H1 (cell line): ENCODE data around the gene APLN. TPM values are rescaled to one million over a fixed set of nuclear protein-coding genes. Genes with fewer than 3 reads are reported as not detected.

Source experiments
- CTCF ChIA-PET: fragments of 300-600 bp; sonication (Branson Sonifier 250); formaldehyde crosslinking; loops from one replicate; lab custom pipeline; 2021; ENCODE audit not compliant: partially characterized antibody; lab: Charles Lee
- POLR2A ChIA-PET: fragments of 300-600 bp; sonication (Branson Sonifier 250); formaldehyde crosslinking; loops from one replicate; lab custom pipeline; 2021; ENCODE audit warnings: inconsistent platforms; ENCODE audit not compliant: partially characterized antibody; lab: Charles Lee
- DNase-seq, 2 experiments: peaks; one replicate each; pipeline versions ENCODE4 v3.0.0 to v3.0.0-alpha.2; 2010 to 2022; ENCODE audit warnings: low spot score in 2 of 2, low read depth in 1 of 2, mixed read lengths in 1 of 2
- FAIRE-seq: peaks from 2 replicates; lab custom pipeline; 2011; peaks lifted over from hg19 to GRCh38; lab: Jason Lieb, UNC
- H2AFZ ChIP-seq: 2 replicates; pipeline ENCODE4 v1.8.1; 2012; ENCODE audit warnings: low read length, inconsistent platforms
- H2AK5ac ChIP-seq: 2 replicates; pipeline ENCODE4 v1.6.1; 2013; ENCODE audit warnings: low read depth, low read length
- H2BK120ac ChIP-seq: replicated peaks from 2 replicates; pipeline ENCODE3; 2013; ENCODE audit warnings: low read depth, low read length, inconsistent platforms
- H2BK12ac ChIP-seq: 2 replicates; pipeline ENCODE4 v1.6.1; 2013; ENCODE audit warnings: low read depth, low read length
- H2BK15ac ChIP-seq: 2 replicates; pipeline ENCODE4 v1.6.1; 2013; ENCODE audit warnings: low read length
- H2BK20ac ChIP-seq: 2 replicates; pipeline ENCODE4 v1.6.1; 2013; ENCODE audit warnings: low read length
- H2BK5ac ChIP-seq: 2 replicates; pipeline ENCODE4 v1.6.1; 2013; ENCODE audit warnings: low read depth, low read length
- H3K14ac ChIP-seq: 2 replicates; pipeline ENCODE4 v1.6.1; 2013; ENCODE audit warnings: inconsistent platforms; ENCODE audit not compliant: insufficient read length
- H3K18ac ChIP-seq: 2 replicates; pipeline ENCODE4 v1.6.1; 2013; ENCODE audit warnings: low read length; ENCODE audit errors: extremely low read depth
- H3K23ac ChIP-seq: 2 replicates; pipeline ENCODE4 v1.6.1; 2013; ENCODE audit warnings: inconsistent platforms; ENCODE audit not compliant: insufficient read length
- H3K23me2 ChIP-seq: 2 replicates; pipeline ENCODE4 v1.6.1; 2013; ENCODE audit warnings: low read depth, low read length
- H3K27ac ChIP-seq: 2 replicates; pipeline ENCODE4 v1.6.1; 2011; ENCODE audit warnings: low read depth, low read length, inconsistent platforms
- H3K27me3 ChIP-seq, 4 experiments: replicated peaks in 1 of 4; 1 replicate in 1 of 4; 2 replicates in 3 of 4; pipeline versions ENCODE4 v1.6.1 to v1.8.1; 2011 to 2013; ENCODE audit warnings: low read length in 3 of 4, mild to moderate bottlenecking in 3 of 4, inconsistent platforms in 2 of 4, mixed read lengths in 2 of 4, moderate library complexity in 1 of 4; ENCODE audit not compliant: control insufficient read depth in 3 of 4, insufficient read depth in 3 of 4; ENCODE audit errors: extremely low read depth in 1 of 4
- H3K36me3 ChIP-seq, 4 experiments: 2 replicates each; pipeline versions ENCODE4 v1.6.1 to v1.8.1; 2011 to 2013; ENCODE audit warnings: mild to moderate bottlenecking in 4 of 4, low read length in 3 of 4, moderate library complexity in 2 of 4, control low read depth in 1 of 4, inconsistent platforms in 1 of 4; ENCODE audit not compliant: insufficient read depth in 4 of 4, control insufficient read depth in 2 of 4
- H3K4ac ChIP-seq: replicated peaks from 2 replicates; pipeline ENCODE3; 2013; ENCODE audit warnings: low read length, low read depth, mixed read lengths, inconsistent platforms; ENCODE audit not compliant: insufficient read length
- H3K4me1 ChIP-seq, 4 experiments: replicated peaks in 1 of 4; 1 replicate in 1 of 4; 2 replicates in 3 of 4; pipeline versions ENCODE4 v1.6.1 to v1.8.1; 2011 to 2013; ENCODE audit warnings: low read length in 3 of 4, inconsistent platforms in 2 of 4, mixed read lengths in 1 of 4; ENCODE audit not compliant: insufficient read depth in 4 of 4, control insufficient read depth in 3 of 4
- H3K4me2 ChIP-seq, 2 experiments: 2 replicates each; pipeline versions ENCODE4 v1.6.1 to v1.8.1; 2011 to 2013; ENCODE audit warnings: low read depth in 2 of 2, low read length in 2 of 2, control low read depth in 1 of 2, inconsistent platforms in 1 of 2, mild to moderate bottlenecking in 1 of 2; ENCODE audit not compliant: insufficient read depth in 1 of 2
- H3K4me3 ChIP-seq, 4 experiments: fragments of 200-600, 300-600 bp in 1 of 4; sonication (generic), shearing (Covaris generic), sonication (Bioruptor Twin) in 1 of 4; 2 replicates each; pipeline versions ENCODE4 v1.5.1 to v1.8.1; 2011 to 2016; ENCODE audit warnings: low read length in 4 of 4, low read depth in 3 of 4, control low read depth in 2 of 4, inconsistent platforms in 2 of 4, mild to moderate bottlenecking in 2 of 4, mixed read lengths in 1 of 4, moderate library complexity in 1 of 4; ENCODE audit not compliant: insufficient read depth in 2 of 4; ENCODE audit errors: extremely low read depth in 1 of 4
- H3K56ac ChIP-seq: replicated peaks from 2 replicates; pipeline ENCODE3; 2013; ENCODE audit warnings: low read depth, mild to moderate bottlenecking, mixed read lengths, low read length, inconsistent platforms; ENCODE audit not compliant: insufficient read length
- H3K79me1 ChIP-seq: 2 replicates; pipeline ENCODE4 v1.6.1; 2013; ENCODE audit warnings: low read depth, low read length, control low read depth
- H3K79me2 ChIP-seq, 2 experiments: 2 replicates each; pipeline versions ENCODE4 v1.6.1 to v1.8.1; 2012 to 2013; ENCODE audit warnings: low read length in 2 of 2, mild to moderate bottlenecking in 2 of 2, inconsistent platforms in 1 of 2; ENCODE audit not compliant: insufficient read depth in 2 of 2, control insufficient read depth in 1 of 2
- H3K9ac ChIP-seq, 4 experiments: replicated peaks in 1 of 4; 1 replicate in 1 of 4; 2 replicates in 3 of 4; pipeline versions ENCODE4 v1.6.1 to v1.8.1; 2011 to 2013; ENCODE audit warnings: low read depth in 3 of 4, low read length in 3 of 4, control low read depth in 2 of 4, mild to moderate bottlenecking in 2 of 4, moderate library complexity in 2 of 4, inconsistent platforms in 1 of 4; ENCODE audit errors: extremely low read depth in 1 of 4
- H3K9me3 ChIP-seq, 2 experiments: 2 replicates each; pipeline versions ENCODE4 v1.6.1 to v1.8.1; 2012 to 2013; ENCODE audit warnings: mild to moderate bottlenecking in 2 of 2, moderate library complexity in 2 of 2, control low read depth in 1 of 2, inconsistent platforms in 1 of 2, low read depth in 1 of 2, low read length in 1 of 2, mixed read lengths in 1 of 2; ENCODE audit not compliant: insufficient read depth in 2 of 2
- H4K20me1 ChIP-seq, 2 experiments: replicated peaks in 1 of 2; 2 replicates each; pipeline versions ENCODE3 to v1.8.1; 2011 to 2013; ENCODE audit warnings: inconsistent platforms in 2 of 2, low read length in 2 of 2, mild to moderate bottlenecking in 1 of 2; ENCODE audit not compliant: insufficient read depth in 2 of 2, control insufficient read depth in 1 of 2
- H4K5ac ChIP-seq: 2 replicates; pipeline ENCODE4 v1.6.1; 2013; ENCODE audit warnings: low read length, low read depth, mixed read lengths, inconsistent platforms; ENCODE audit not compliant: insufficient read length
- H4K8ac ChIP-seq: 2 replicates; pipeline ENCODE4 v1.8.0; 2013; ENCODE audit warnings: mild to moderate bottlenecking, moderate library complexity, low read length, inconsistent platforms; ENCODE audit not compliant: insufficient read depth; ENCODE audit errors: extremely low read depth
- H4K91ac ChIP-seq: replicated peaks from 2 replicates; pipeline ENCODE3; 2013; ENCODE audit warnings: low read length, mixed read lengths, inconsistent platforms; ENCODE audit not compliant: insufficient read length
- JUN ChIP-seq: IDR thresholded peaks from 2 replicates; pipeline ENCODE4 v1.6.1; 2011; ENCODE audit warnings: low read depth, mild to moderate bottlenecking, improper control_type of control experiment, low read length
- KDM1A ChIP-seq: fragments of 200-600, 300-600 bp; sonication (generic); IDR thresholded peaks from 2 replicates; pipeline ENCODE4 v1.7.1; 2016; ENCODE audit warnings: mild to moderate bottlenecking, low read length, borderline replicate concordance
- POLR2A ChIP-seq, 2 experiments: IDR thresholded peaks; 1 replicate in 1 of 2; 2 replicates in 1 of 2; pipeline ENCODE4 v1.6.1; 2011; ENCODE audit warnings: low read depth in 2 of 2, low read length in 2 of 2, mild to moderate bottlenecking in 2 of 2; ENCODE audit errors: control extremely low read depth in 1 of 2
- RFX5 ChIP-seq: IDR thresholded peaks from 2 replicates; pipeline ENCODE4 v1.6.1; 2011; ENCODE audit warnings: low read depth, low read length, improper control_type of control experiment, borderline replicate concordance
- RNF2 ChIP-seq: fragments of 200-900, 300-1000 bp; sonication (generic); IDR thresholded peaks from 2 replicates; pipeline ENCODE4 v1.7.1; 2016; ENCODE audit warnings: borderline replicate concordance, low read depth, mild to moderate bottlenecking, antibody characterized with exemption, low read length; ENCODE audit not compliant: poor library complexity, severe bottlenecking; ENCODE audit errors: missing control alignments
- SP1 ChIP-seq: IDR thresholded peaks from 2 replicates; pipeline ENCODE4 v1.6.1; 2011; ENCODE audit warnings: low read depth, low read length
- TBP ChIP-seq: IDR thresholded peaks from 2 replicates; pipeline ENCODE4 v1.6.1; 2011; ENCODE audit warnings: low read depth, low read length, improper control_type of control experiment
- WGBS, 2 experiments: shearing (Covaris generic) in 1 of 2; methylation state at CpG; one replicate each; pipeline versions ENCODE4 v1.1.6 to v1.1.7; 2013 to 2015; ENCODE audit warnings: low lambda C conversion rate in 2 of 2, mixed read lengths in 2 of 2, inconsistent platforms in 1 of 2, low coverage in 1 of 2, missing lambda C conversion rate in 1 of 2; ENCODE audit not compliant: insufficient replicate concordance in 2 of 2, insufficient coverage in 1 of 2, insufficient read length in 1 of 2; ENCODE audit errors: extremely low coverage in 1 of 2, missing lambda C conversion rate in 1 of 2; 5-methylcytosine and 5-hydroxymethylcytosine counted together
- polyA plus RNA-seq, 7 experiments: library from polyadenylated mRNA; depleted of rRNA in 3 of 7; stranded (reverse) in 5 of 7; unstranded in 2 of 7; fragments of >200 nt in 5 of 7; fragments of 200-250 nt in 2 of 7; gene quantifications; 1 replicate in 5 of 7; 2 replicates in 1 of 7; 4 replicates in 1 of 7; pipeline versions ENCODE4 v1.2.1 to v1.2.3, GENCODE V29; 2011 to 2013; ENCODE audit warnings: missing spikeins in 2 of 7, mixed read lengths in 2 of 7
- total RNA-seq: library from RNA; stranded (reverse); fragmentation: NEBNext Ultra II Directional; extraction: Animal tissue kit (Norgen Biotek cat#: 25700); gene quantifications from 2 replicates; pipeline ENCODE4 v1.2.1, GENCODE V29; 2021

The APLN gene
- total and polyA plus RNA-seq, 2 of the 8 experiments (the other 6 are each of a cell fraction or from before 2014, with no cell fraction given) = 1.1 to 1.8 TPM

DNA sequence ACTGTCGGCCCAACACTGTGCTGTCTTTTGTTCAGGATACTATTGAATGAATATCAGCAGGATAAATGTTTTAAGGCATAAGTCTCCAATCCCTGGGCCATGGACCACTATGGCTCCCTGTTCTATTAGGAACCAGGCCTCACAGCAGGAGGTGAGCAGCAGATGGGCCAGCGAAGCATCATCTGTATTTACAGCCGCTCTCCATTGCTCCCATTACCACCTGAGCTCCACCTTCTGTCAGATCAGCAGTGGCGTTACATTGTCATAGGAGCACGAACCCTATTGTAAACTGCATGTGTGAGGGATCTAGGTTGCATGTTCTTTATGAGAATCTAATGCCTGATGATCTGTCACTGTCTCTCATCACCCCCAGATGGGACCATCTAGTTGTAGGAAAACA lies 3.7 kb upstream of the APLN start:
- H3K56ac ChIP-seq = no peak overlapping the region
- H3K79me2 ChIP-seq = no peaks in the 10 kb centered on the region
- peaks cover 0 to 3% of the 10 kb centered on the region in 2 experiments; a peak in 1 of 4 replicates for H3K9me3 ChIP-seq
- no peak overlapping the region for H4K5ac ChIP-seq
- peaks cover 3 to 12% (median 5%) of the 10 kb centered on the region in 4 experiments; a peak in 6 of 7 replicates for H3K4me1 ChIP-seq
- no peak overlapping the region for H2BK5ac ChIP-seq
- H2BK20ac ChIP-seq = no peak overlapping the region
- H4K91ac ChIP-seq = no peak overlapping the region
- no peak overlapping the region for H3K9ac ChIP-seq
- H3K23me2 ChIP-seq = peaks cover 6% of the 10 kb centered on the region; the same call in 1 of the 2 replicates
- no peaks in the 10 kb centered on the region for H3K36me3 ChIP-seq
- TF ChIP-seq SP1 = no peak
- TF ChIP-seq RFX5 = no peak
- no peak for TF ChIP-seq JUN
- no peak for TF ChIP-seq RNF2
- TF ChIP-seq KDM1A = no peak
- TF ChIP-seq TBP = no peak
- no peak for TF ChIP-seq POLR2A (IDR thresholded peaks at IDR 0.05; ENCODE audit: control extremely low read depth in 1 of 2, low read depth in 2 of 2, low read length in 2 of 2)
- no peaks in the 10 kb centered on the region for H4K20me1 ChIP-seq
- DNase-seq (no peak), FAIRE-seq (no peak)
- H3K27me3 ChIP-seq = peaks cover 4 to 25% (median 13%) of the 10 kb centered on the region in 4 experiments
- ChIA-PET POLR2A (no interaction called here), CTCF (interaction anchor here (0.7 to 0.8 kb wide), 2 partner anchors 20 to 97 kb away, joined by 3 read pairs; no protein-coding TSS in a partner anchor)
- H3K4me3 ChIP-seq = no peak overlapping the region
- no peak overlapping the region for H3K27ac ChIP-seq
- 90% methylated on average over 3 of the region's 5 CpGs; no CpG with 5 or more reads in 1 of the 2 experiments for whole genome bisulfite sequencing, 2 experiments
- no peak overlapping the region for H2AK5ac ChIP-seq
- no peak overlapping the region for H2AFZ ChIP-seq
- H2BK15ac ChIP-seq = no peak overlapping the region
- no peak overlapping the region for H2BK12ac ChIP-seq
- H3K4ac ChIP-seq = no peak overlapping the region
- H3K18ac ChIP-seq = no peak overlapping the region
- H3K79me1 ChIP-seq = no peaks in the 10 kb centered on the region
- H3K14ac ChIP-seq = no peak overlapping the region
- no peak overlapping the region for H2BK120ac ChIP-seq
- H3K4me2 ChIP-seq = no peak overlapping the region
- no peak overlapping the region for H3K23ac ChIP-seq
- H4K8ac ChIP-seq = no peak overlapping the region
